ENCODE measurements around the gene CADM2.

The CADM2 gene

GRCh38 chr3:86056962-86057361 lies 1098.2 kb downstream of the CADM2 start:
- TF ChIP-seq, protein P1, sequence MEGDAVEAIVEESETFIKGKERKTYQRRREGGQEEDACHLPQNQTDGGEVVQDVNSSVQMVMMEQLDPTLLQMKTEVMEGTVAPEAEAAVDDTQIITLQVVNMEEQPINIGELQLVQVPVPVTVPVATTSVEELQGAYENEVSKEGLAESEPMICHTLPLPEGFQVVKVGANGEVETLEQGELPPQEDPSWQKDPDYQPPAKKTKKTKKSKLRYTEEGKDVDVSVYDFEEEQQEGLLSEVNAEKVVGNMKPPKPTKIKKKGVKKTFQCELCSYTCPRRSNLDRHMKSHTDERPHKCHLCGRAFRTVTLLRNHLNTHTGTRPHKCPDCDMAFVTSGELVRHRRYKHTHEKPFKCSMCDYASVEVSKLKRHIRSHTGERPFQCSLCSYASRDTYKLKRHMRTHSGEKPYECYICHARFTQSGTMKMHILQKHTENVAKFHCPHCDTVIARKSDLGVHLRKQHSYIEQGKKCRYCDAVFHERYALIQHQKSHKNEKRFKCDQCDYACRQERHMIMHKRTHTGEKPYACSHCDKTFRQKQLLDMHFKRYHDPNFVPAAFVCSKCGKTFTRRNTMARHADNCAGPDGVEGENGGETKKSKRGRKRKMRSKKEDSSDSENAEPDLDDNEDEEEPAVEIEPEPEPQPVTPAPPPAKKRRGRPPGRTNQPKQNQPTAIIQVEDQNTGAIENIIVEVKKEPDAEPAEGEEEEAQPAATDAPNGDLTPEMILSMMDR (conservative IDR thresholded peaks at IDR 0.05): no peak
- TF ChIP-seq ZFX (IDR thresholded peaks at IDR 0.05): no peak
- no peak overlapping the region for H3K27ac ChIP-seq

DNA sequence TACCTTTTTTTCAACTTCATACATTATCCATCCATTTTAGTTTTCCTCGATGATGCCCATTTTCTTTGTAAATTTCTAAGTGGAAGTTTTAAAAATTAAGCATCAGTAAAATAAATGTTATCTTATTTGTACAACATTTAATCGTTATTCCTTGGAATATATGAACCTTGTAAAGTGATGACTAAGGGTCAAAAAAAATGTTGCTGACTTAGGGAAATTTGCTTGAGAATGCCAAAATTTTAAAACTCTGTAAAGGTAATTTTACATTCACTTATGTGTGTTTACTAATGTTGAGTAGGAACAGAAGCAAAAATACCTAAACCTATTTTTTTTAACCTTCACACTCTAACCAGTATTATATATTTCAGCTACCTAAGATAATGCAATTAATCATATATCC lies 1115.0 kb downstream of the CADM2 start:
- H3K27ac ChIP-seq: no peak overlapping the region
- no peak for TF ChIP-seq ZFX (IDR thresholded peaks at IDR 0.05)
- TF ChIP-seq, protein P1 (conservative IDR thresholded peaks at IDR 0.05): no peak

GRCh38 chr3:86087160-86087871 lies 1128.5 kb downstream of the CADM2 start:
- TF ChIP-seq, protein P1 (conservative IDR thresholded peaks at IDR 0.05): no peak
- TF ChIP-seq ZFX (IDR thresholded peaks at IDR 0.05): no peak
- no peak overlapping the region for H3K27ac ChIP-seq

GRCh38 chr3:86104154-86104553 lies 1145.4 kb downstream of the CADM2 start:
- H3K27ac ChIP-seq: no peak overlapping the region
- TF ChIP-seq ZFX (IDR thresholded peaks at IDR 0.05): no peak
- TF ChIP-seq, protein P1 (conservative IDR thresholded peaks at IDR 0.05): no peak

DNA sequence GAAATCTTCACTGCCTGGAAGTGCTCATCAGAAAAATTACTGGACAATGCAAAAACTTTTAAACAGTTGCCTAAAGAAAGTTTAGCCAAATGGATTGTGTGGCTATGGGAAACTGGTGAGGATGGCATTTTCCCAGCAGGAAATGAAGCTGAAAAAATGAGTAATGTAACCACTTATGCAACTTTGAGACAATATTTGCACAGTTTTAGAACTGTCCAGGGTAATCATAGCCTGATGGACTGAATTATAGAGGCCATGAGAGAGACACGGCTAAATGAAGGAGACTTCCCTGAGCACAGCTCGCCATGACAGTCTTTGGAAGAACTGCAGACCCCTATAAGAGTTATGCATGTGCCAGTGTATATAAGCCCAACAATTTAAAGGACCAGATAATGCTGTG lies 1150.6 kb downstream of the CADM2 start:
- H3K27ac ChIP-seq: no peak overlapping the region

More for the DNA sequence above, 1150.6 kb downstream of the CADM2 start:
- no peak for TF ChIP-seq ZFX (IDR thresholded peaks at IDR 0.05)
- TF ChIP-seq, protein P1 (conservative IDR thresholded peaks at IDR 0.05): no peak
